Measurements from ENCODE around the gene YY1AP1.
"Not testable (repeated sequence)": the region's sequence is repeated elsewhere in the genome, so short reads cannot be mapped to it uniquely, and the experiment has no call there.

DNA sequence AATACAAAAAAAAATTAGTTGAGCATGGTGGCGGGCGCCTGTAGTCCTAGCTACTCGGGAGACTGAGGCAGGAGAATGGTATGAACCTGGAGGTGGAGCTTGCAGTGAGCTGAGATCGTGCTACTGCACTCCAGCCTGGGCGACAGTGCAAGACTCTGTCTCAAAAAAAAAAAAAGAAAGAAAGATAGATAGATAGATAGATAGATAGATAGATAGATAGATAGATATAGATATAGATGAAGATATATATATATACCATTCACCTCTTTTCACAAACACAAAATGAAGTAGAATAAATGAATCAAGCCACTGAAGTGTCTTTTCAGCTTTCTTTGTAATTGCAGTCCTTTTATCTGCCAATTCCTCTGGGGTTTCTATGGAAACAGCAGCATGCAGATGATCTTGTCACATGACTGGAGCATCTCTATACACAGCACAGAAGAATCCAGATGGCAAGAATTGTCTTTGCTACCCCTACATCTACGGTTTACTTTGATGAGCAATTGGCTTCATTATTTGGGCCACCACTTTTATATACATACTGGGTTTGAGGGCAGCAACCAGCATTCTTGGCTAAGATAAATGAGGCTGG is 30.0 kb upstream of the YY1AP1 start:
- TF ChIP-seq, protein P1, sequence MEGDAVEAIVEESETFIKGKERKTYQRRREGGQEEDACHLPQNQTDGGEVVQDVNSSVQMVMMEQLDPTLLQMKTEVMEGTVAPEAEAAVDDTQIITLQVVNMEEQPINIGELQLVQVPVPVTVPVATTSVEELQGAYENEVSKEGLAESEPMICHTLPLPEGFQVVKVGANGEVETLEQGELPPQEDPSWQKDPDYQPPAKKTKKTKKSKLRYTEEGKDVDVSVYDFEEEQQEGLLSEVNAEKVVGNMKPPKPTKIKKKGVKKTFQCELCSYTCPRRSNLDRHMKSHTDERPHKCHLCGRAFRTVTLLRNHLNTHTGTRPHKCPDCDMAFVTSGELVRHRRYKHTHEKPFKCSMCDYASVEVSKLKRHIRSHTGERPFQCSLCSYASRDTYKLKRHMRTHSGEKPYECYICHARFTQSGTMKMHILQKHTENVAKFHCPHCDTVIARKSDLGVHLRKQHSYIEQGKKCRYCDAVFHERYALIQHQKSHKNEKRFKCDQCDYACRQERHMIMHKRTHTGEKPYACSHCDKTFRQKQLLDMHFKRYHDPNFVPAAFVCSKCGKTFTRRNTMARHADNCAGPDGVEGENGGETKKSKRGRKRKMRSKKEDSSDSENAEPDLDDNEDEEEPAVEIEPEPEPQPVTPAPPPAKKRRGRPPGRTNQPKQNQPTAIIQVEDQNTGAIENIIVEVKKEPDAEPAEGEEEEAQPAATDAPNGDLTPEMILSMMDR (IDR thresholded peaks at IDR 0.05): not testable (repeated sequence)
- TF ChIP-seq POLR2A (IDR thresholded peaks at IDR 0.05): not testable (repeated sequence)

Measured in right lobe of liver (tissue), 4 donors.